Lower leg skin (tissue), 3 donors: ENCODE measurements around the gene DSCAML1.

Experiments used
- CTCF ChIP-seq, 3 donors: fragments of 450-650 bp; IDR thresholded peaks; one replicate each; pipeline ENCODE4 v1.5.1; 2016; ENCODE audit warnings: antibody characterized with exemption in 3 of 3, mild to moderate bottlenecking in 3 of 3, moderate library complexity in 2 of 3
- POLR2A ChIP-seq, 2 donors: fragments of 450-650 bp; IDR thresholded peaks; one replicate each; pipeline ENCODE4 v1.6.1; 2016 to 2017; ENCODE audit warnings: antibody characterized with exemption in 2 of 2, mild to moderate bottlenecking in 1 of 2, moderate library complexity in 1 of 2

- TF ChIP-seq CTCF (IDR thresholded peaks at IDR 0.05), result no peak
- TF ChIP-seq POLR2A (IDR thresholded peaks at IDR 0.05), result no peak
Measured at GRCh38 chr11:117823946-117824420, 27.0 kb upstream of the DSCAML1 start.
